DMS 273 (cell line): Measurements from ENCODE around the gene LMOD1.
"Not testable (repeated sequence)": the region's sequence is repeated elsewhere in the genome, so short reads cannot be mapped to it uniquely, and the experiment has no call there.

Experiments
- DNase-seq: peaks from one replicate; lab custom pipeline; 2025; ENCODE audit not compliant: unreplicated experiment; lab: John Stamatoyannopoulos, UW

Gene LMOD1

GRCh38 chr1:201917362-201918033 is 28.9 kb downstream of the LMOD1 start:
- peak; percentile 61 for DNase-seq

DNA sequence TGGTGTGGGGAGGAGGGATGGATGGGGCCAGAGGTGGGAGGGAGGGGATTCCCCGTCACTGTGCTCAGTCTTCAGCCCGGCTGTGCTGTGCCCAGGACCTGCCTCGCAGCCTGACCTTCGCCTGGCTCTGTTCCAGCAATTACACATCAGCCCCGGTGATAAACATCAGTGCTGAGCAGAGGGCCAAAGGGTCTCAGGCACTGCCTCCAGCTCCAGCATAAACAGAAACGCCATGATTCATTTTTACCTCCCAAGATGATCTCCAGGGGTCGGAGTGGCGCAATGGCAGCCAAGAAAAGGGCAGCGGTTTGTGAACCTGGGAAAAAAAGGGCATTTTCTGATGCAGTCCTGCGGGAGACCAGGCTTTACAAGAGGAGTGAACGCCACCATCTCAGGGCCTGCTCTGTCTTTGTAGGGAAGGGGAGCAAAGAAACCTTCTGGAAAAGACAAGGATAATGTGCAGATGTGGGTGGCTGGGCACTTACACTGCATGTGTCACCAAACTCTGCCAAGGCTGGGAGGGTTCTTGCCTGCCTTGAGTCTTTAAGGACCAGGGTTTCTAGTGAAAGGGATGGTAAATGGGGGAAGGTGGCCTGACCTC is 29.6 kb downstream of the LMOD1 start:
- peak; percentile 84 for DNase-seq

DNA sequence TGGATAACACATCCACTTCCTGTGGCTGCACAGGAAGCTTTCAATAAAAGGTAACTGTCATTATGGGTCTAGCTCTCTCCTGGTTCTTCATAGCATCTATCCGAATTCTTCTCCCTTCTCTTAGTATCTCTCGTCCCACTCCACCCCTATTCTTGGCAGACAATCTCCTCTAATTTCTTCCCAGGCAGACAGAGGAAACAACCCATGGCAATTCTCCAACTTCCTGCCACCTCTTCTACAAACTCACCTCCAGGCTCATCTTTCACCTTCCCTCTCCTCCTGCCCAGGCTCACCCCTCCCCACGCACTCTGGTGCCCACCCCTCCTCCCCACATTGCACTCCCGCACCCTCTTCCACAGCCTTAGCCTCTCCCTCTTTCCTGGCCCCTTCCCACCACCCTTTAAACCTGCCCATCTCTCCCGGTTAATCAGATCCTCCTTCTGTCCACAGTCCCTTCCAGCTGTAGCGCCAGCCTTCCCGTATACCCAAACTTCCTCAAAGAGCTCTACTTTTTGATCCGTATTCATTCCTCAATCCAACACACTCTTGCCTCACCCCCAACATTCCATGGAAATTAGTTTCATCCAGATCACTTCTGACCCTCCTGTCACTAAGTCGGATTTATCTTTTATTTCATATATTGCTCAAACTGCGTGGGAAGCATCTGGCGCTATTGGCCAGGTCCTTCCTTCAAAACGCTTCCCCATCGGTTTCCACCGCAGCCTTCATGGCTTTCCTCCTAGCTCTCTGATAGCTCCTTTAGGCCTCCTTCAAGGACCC is 31.7 kb downstream of the LMOD1 start:
- no peak for DNase-seq

- no peak for DNase-seq
These were observed 33.5 kb downstream of the LMOD1 start for GRCh38 chr1:201912832-201913231.

- no peak for DNase-seq
These were observed 34.3 kb downstream of the LMOD1 start for GRCh38 chr1:201911826-201912571.

GRCh38 chr1:201907621-201908020 is 38.7 kb downstream of the LMOD1 start:
- DNase-seq, result no peak

DNA sequence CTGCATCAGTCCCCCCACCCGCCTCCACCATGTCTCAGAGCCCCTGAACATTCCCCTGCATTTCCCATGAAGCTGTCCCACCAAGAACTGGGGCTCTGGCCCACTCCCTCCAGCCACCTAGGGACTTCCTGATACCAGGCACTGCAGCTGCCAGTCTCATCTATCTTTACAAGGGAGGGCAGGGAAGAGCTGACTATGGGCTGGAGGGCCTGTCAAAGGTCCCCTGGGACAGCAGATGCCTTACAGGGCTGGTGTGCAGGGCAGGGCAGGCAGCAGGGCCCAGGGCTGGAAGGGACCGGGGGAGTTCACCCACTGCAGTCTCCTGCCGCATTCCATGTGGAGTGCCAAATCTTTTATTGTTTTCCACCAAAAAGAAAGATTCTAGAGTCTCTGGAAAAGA is 40.0 kb downstream of the LMOD1 start:
- DNase-seq, result peak; percentile 50

DNA sequence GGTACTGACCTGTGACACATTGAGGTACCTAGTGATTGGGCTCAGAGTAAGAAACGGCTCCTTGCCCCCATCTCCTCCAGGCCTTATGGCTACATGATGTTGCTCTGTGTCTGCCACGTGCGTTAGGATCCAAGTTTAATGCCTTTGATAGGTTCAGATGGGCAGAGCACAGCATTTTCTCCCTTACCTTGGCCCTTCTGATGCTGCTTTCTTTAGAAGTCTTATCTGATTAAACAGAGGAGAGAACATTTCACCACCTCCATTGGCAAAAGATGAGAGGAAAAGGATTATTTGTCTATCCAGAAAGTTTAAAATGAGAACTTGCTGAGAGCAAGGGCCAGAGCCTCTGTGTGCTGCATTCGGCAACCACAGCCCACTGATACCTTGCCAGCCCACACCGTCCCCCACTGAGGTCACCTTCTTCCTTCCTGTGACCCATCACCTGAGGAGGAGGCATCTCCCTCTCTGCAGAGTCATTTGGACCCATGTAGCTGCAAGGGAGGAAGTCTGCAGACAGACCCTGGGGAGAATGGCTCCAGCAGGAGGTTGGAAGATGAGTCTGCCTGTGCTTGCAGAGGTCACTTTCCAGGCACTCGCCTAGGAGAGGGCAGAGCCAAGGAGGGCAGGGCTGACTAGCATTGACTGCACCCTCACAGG is 41.0 kb downstream of the LMOD1 start:
- DNase-seq, result no peak

DNA sequence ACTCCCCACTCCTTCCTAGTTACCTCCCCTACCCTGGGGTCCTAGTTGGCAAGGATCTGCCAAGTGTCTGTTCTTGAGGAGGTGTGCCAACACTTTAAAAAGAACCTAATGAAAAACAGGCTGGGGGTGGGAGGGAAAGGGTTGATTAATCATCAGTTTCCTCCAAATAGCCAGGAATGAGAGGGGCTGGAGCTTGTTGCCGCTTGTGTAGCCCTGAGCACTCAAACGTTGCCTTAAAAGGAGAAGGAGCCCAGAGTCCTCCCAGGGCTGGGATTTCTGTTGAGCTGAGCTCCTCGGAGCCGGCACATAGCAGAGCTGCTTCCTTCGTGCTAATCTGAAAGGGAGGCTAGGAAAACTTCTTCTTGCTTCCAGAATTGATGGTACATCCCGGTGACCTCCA is 41.8 kb downstream of the LMOD1 start:
- DNase-seq, result no peak

- no peak for DNase-seq
These were observed 43.2 kb downstream of the LMOD1 start for GRCh38 chr1:201903135-201903534.

DNA sequence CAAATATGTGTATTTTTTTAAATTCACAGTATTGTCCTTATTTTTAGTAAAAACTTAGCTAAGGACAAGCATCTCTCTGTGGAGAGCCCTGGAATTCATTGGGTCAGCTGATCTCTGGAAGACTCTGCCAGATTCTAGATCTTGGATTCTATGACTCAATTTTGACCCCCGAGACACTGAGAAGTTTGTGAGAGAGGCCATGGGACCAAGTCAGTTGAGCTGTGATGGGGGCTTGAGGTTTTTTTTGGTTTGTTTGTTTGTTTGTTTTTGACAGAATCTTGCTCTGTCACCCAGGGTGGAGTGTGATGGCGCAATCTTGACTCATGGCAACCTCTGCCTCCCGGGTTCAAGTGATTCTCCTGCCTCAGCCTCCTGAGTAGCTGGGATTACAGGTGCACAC is 44.1 kb downstream of the LMOD1 start:
- no peak for DNase-seq

- not testable (repeated sequence) for DNase-seq
These were observed 45.3 kb downstream of the LMOD1 start for GRCh38 chr1:201901036-201901435.

DNA sequence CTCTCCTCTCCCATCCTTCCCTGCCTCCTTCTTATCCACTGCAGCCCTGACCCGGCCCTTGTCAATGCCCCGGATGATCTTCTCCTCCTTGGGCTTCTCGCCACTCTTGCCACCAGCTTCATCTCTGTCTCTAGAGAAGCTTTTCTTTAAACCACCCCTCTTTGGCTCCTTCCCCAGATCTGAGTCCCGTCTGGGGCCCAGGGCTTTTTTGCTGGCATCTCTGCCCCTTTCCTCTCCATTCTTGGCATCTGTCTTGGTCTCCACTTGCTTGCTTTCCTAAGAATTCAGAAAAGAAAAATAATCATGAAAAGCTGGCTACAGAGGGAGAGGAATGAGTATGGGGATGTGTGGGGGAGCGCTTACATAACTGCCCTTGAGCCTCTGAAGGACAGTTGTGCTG is 45.9 kb downstream of the LMOD1 start:
- no peak for DNase-seq

- no peak for DNase-seq
These were observed 46.5 kb downstream of the LMOD1 start for GRCh38 chr1:201899683-201900429.

DNA sequence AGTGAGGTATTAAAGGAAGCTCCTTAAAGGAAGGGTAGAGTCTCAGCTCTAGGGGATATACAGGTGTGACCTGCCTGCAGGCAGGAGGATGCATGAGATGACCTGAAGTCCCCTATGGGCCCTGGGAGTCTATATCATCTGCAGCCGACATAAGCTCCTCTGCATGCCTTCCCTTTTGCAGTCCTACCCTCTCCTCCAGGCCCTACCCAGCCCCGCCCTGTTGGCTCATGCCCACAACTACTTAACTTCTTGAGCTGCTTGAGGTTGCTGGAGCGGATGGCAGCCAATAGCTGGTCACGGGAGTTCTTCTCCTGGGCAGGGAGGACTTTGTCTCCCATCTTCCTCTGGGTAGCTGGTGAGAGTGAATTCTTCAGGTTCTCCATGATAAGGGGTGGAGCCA is 47.4 kb downstream of the LMOD1 start:
- no peak for DNase-seq

DNA sequence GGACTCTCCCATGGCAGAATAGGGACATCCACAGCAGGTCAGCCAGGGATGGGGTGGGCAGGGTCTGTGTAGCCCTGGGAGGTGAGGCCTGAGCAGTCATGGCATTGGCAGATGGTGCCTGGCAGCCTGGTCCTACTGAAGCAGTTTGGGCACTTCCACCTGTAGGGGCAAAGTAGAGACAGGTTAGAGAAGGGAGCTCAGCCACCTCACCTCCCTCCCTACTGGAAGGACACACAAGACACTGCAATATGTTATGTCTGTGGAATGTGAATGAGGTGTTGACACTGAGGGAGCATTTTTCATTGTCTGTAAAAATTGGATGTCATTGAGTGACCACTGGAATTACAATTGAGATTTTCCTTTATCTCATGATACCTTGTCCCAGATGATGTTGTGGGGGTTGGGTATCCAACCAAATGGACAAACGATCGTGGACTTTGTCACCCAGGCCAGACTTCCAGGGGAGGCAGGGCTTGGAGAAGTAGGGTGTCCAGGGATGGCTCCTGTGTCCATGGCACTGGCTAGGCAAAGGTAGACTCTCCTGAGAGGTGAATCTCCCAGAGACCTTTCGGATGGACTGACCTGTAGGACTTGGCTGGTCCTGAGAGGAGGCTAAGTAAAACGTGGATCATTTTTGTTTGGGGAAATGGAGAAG is 48.0 kb downstream of the LMOD1 start:
- DNase-seq, result no peak

DNA sequence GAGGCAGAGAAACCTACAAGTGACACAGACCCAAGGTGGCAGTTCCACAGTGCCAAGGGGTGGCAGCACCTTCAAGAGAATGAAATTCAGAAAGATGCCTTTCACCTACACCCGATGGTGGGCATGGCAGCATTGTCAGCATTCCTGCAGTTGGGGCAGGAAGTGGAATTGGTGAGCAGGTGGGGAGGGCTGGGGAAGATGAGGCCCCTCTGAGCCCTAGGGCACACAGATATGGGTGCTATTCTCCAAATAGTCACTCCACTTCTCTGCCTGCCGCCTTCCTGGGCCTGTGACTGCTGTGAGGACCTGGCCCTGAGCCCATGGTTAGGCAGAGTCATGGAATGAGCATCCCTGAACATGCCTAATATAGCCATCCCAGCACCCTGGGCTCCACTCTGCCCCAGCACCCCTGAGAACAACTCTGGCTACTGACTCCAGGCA is 49.4 kb downstream of the LMOD1 start:
- peak; percentile 65 for DNase-seq

- DNase-seq, result peak; percentile 96
These were observed 50.2 kb downstream of the LMOD1 start for GRCh38 chr1:201895913-201896807.
